Activated CD4-positive, alpha-beta T cell treated with anti-CD3 and anti-CD28 coated beads, Interleukin-2, amount 50 U/mL, for 48 hours (primary cell): ENCODE measurements around the gene NOLC1.
A peak's percentile ranks its signal among the peaks of the same experiment; 100 is the strongest.
"Not testable (repeated sequence)": the region's sequence is repeated elsewhere in the genome, so short reads cannot be mapped to it uniquely, and the experiment has no call there.

Source experiments
- DNase-seq, 2 experiments: peaks; one replicate each; pipeline ENCODE4 v3.0.0-alpha.2; 2020

NOLC1 gene

GRCh38 chr10:102157224-102157623 is 5.0 kb downstream of the NOLC1 start:
- no peak for DNase-seq

GRCh38 chr10:102159051-102159597 is 6.9 kb downstream of the NOLC1 start:
- no peak for DNase-seq

DNA sequence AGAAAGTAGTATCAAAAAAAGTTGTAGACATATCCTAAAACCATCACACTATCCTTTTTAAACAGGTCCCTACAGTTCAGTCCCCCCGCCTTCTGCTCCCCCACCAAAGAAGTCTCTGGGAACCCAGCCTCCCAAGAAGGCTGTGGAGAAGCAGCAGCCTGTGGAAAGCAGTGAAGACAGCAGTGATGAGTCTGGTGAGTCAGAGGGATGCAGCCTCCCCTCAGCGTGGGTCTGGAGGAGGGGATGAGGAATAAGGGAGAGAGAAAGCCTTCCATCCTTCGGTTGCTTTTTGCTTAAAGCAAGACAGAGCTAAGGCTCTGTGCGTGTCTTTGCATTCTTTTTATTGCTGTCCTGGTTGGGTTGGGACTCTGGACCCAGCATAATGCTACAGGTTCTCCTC is 7.6 kb downstream of the NOLC1 start:
- DNase-seq, result no peak

DNA sequence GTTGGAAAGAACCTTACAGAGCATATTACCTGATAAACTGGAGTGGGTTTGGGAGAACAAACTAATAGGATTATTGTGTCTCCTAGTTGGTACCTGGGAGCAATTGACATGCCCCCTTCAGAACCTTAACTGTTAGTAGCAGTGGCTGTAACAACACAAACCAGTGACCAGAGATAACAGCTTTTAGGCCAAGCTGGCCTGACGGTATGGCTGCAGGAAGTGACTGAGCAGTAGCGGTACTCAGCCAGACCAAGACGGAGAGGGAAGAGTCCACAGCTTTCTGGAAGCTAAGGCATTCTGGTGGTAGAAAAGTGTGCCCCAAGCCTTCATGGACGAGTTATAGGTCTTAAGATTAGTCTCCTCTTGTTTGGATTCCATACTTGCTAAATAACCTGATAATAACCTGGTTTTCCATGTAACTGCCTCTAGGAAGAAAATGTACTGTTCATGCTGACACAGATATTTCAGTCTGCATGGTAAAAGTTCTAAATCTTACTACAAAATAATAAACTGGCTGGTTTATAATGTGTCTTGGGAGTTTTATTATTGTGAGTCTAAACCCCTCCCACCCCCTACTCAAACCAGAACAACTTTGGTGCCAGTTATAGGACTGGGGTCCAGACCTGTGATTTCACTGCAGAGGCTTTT is 11.3 kb downstream of the NOLC1 start:
- no peak for DNase-seq

DNA sequence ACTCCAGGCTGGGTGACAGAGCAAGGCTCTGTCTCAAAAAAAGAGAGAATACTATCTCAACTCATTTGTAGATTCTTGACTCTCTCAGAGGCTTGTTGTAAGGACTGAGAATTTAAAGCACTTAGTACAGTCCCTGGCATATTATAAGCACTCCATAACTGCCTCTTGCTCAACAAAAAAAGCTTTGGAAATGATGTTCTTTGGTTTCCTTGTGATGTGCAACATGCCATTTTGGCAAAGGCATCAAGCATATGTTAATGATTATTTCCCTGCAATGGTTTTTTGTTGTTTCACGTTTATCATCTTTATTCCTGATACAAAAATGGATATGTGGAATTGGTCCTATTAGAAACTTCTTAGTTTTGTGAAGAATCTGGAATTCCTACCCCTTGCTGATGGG is 15.7 kb downstream of the NOLC1 start:
- no peak for DNase-seq

DNA sequence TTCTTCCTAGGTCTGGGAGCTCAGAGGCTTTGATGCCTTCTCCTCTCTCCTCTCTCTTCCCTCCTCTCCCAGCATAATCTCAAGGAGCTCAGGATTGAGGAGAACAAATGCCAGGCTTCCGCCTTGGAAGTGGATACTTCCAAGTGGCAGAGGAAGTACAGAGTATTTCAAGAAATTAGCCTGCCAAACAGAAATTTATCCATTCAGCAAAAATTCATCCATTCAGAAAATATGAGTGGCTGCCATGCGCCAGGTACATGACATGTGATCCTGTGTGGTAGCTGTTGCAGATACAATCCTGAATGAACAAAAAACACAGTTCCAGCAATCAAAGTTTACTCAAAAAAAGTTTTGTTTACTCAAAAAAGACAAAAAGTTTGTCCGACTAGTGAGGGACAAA is 18.4 kb downstream of the NOLC1 start:
- no peak for DNase-seq

GRCh38 chr10:102172288-102172687 is 20.1 kb downstream of the NOLC1 start:
- no peak for DNase-seq

- DNase-seq, result no peak
Measured at GRCh38 chr10:102175415-102175814, 23.2 kb downstream of the NOLC1 start.

GRCh38 chr10:102184606-102185005 is 32.4 kb downstream of the NOLC1 start:
- DNase-seq, result no peak

DNA sequence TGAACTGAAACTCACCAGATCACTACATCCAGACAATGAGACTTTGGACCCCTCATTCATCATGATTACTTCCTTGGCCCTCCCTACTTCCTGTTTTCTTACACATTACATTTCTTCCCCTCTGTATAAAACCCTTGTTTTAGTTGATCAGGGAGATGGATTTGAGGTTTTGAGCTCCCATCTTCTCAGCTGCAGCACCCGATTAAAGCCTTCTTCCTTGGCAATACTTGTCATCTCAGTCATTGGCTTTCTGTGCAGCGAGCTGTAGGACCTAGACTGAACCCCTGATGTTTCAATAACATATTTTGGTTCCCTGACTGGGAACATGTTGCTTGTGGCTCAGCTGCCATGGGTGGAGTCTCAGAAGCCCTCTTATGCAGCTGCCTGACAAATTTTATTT is 33.1 kb downstream of the NOLC1 start:
- no peak for DNase-seq

GRCh38 chr10:102185811-102186527 is 33.8 kb downstream of the NOLC1 start:
- no peak for DNase-seq

- no peak for DNase-seq
Measured at GRCh38 chr10:102188298-102188940, 36.2 kb downstream of the NOLC1 start.

DNA sequence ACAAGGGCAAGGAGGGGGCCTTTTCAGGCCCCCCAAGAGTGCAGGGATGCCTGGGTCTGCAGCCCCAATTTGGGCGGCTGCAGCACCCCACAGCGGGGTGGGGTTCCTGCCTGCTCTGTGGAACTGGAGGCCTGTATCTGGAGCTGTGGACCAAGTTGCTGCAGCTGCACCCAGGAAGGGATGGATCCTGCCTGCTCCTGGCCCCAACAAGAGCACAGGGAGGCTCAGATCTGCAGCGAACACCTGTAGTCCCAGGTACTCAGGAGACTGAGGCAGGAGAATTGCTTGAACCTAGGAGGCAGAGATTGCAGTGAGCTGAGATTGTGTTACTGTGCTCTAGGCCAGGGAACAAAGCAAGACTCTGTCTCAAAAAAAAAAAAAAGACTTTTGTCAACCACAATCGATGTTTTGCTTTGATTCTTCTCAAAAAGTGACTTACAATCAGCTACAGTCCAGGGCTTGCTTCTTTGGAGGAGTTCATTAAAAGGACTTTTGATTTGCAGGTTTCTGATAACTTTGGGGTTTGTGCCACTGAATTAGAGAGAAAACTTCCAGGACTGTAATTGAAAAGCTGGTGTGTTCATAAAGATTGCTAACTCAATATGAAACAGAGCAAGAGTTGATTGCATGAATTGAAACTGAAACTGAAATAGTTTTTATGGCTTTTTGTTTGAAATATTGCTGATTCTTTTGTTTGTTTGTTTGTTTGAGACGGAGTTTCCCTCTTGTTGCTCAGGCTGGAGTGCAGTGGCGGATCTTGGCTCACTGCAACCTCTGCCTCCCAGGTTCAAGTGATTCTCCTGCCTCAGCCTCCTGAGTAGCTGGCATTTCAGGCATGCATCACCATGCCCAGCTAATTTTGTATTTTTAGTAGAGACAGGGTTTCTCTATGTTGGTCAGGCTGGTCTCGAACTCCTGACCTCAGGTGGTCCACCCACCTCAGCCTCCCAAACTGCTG is 37.0 kb downstream of the NOLC1 start:
- DNase-seq, result not testable (repeated sequence)

DNA sequence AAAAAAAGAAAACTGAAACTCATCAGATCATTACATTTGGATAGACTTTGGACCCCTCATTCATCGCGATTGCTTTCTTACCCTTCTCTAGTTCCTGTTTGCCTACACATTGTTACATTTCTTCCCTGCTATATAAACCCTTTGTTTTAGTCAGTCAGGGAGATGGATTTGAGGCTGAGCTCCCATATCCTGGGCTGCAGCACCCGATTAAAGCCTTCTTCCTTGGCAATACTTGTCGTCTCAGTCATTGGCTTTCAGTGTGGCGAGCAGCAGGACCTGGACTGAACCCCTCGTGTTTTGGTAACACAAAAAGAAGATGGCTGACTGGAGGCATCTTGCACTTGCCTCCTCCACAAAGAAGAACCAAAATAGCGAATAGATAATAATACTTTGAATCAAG is 39.8 kb downstream of the NOLC1 start:
- no peak for DNase-seq

DNA sequence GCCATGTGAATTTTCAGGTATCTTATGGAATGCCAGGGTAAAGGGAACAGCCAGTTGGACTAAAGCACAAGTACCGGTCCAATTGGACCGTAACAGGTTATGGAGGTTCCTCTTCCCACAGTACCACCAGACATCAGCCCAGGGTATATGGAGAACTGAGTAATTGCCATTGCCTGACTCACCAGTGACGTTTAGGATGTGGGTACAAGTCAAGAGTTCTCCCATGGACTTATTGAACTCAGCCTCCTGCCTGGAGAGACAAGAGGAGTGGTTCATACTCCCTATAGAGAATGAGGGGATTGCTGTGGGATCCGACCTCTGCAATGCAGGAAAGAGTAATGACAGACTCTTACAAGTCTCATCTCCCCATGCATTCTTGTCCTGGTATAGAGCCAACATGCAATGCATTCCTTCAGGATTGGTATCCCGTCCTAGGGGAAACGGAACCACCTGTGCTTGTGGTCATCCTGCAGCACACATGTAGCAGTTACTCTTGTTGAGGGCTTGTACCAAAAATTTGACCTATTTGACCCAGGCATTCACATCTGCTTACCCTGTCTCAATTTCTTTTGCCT is 43.2 kb downstream of the NOLC1 start:
- no peak for DNase-seq

GRCh38 chr10:102196893-102197292 is 44.7 kb downstream of the NOLC1 start:
- peak; percentile 21 to 50 for DNase-seq

GRCh38 chr10:102198027-102198426 is 45.8 kb downstream of the NOLC1 start:
- DNase-seq, result no peak

GRCh38 chr10:102200751-102201640 is 48.8 kb downstream of the NOLC1 start:
- no peak for DNase-seq

GRCh38 chr10:102202386-102202785 is 50.2 kb downstream of the NOLC1 start:
- no peak for DNase-seq

DNA sequence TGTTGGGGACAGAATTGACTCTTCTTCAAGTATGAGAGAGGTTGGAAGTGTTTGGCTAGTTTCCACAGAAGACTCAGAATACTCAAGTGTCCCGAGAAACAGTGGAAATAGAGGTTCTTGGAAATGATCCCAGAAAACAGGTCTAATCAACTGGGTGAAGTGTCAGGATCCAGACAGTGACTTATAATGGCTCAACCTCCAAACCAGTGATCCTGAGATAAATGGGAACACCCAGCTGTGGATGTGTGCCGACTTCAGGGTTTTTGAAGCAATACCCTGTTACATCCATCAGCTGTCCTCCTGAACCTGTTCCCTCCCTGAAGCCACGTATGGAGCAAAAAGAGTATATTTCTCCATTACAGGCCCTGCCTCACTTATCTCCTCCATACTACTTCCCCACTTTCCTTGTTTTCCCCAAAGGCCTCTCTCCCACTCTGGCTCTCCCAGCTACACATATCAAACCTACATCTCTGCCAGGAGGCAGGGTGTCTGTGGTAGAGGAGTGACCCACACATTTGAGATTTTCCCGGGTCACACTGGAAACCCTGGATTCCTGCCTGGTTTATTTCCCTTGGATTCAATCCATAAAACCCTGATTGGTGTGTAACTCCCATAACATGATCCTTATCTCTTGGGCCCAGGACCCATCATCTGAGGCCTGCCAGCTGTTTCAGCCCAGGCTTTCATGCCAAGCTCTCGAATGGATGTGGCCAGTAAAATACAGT is 56.3 kb downstream of the NOLC1 start:
- no peak for DNase-seq
